Ascending aorta (tissue), 2 donors: ENCODE measurements around the gene MAB21L2. TPM values are rescaled to one million over a fixed set of nuclear protein-coding genes. Genes with fewer than 3 reads are reported as not detected.

Source experiments
- DNase-seq, 2 donors: peaks; one replicate each; pipeline ENCODE4 v3.0.0-alpha.2; 2019; ENCODE audit warnings: low spot score in 2 of 2
- H3K27ac ChIP-seq, 2 donors: fragments of 200-600 bp; sonication (generic); one replicate each; pipeline ENCODE4 v1.5.1; 2016 to 2017; ENCODE audit warnings: mild to moderate bottlenecking in 1 of 2
- H3K27me3 ChIP-seq: fragments of 200-600 bp; sonication (generic); one replicate; pipeline ENCODE4 v1.5.1; 2017
- H3K36me3 ChIP-seq, 2 donors: fragments of 200-600 bp; sonication (generic); one replicate each; pipeline ENCODE4 v1.5.1; 2016
- H3K4me1 ChIP-seq, 2 donors: fragments of 200-600 bp; sonication (generic); one replicate each; pipeline ENCODE4 v1.5.1; 2016 to 2017; ENCODE audit warnings: mild to moderate bottlenecking in 1 of 2
- H3K4me3 ChIP-seq, 2 donors: fragments of 200-600 bp; sonication (generic); one replicate each; pipeline ENCODE4 v1.5.1; 2016 to 2017; ENCODE audit warnings: mild to moderate bottlenecking in 1 of 2
- H3K9me3 ChIP-seq, 2 donors: fragments of 200-600 bp; sonication (generic); one replicate each; pipeline ENCODE4 v1.5.1; 2016
- intact Hi-C: fragments of 100-400 bp; cut with DNase I; formaldehyde crosslinking; loops from one replicate; pipeline ENCODE4 v1.15.1; 2023
- total RNA-seq: library from RNA; depleted of rRNA; stranded (reverse); fragments of >200 nt; gene quantifications from one replicate; pipeline ENCODE4 v1.1.0, GENCODE V29; 2016
- TF ChIP-seq, protein P1 (sequence below), 3 experiments: fragments of 200-600 bp in 2 of 3; fragments of 450-650 bp in 1 of 3; sonication (generic) in 2 of 3; IDR thresholded peaks; one replicate each; pipeline ENCODE4 v1.5.1; 2016 to 2019; ENCODE audit warnings: antibody characterized with exemption in 3 of 3, mild to moderate bottlenecking in 1 of 3, moderate library complexity in 1 of 3

The MAB21L2 gene
- total RNA-seq, 1 donor from 2014 or later, result not detected

DNA sequence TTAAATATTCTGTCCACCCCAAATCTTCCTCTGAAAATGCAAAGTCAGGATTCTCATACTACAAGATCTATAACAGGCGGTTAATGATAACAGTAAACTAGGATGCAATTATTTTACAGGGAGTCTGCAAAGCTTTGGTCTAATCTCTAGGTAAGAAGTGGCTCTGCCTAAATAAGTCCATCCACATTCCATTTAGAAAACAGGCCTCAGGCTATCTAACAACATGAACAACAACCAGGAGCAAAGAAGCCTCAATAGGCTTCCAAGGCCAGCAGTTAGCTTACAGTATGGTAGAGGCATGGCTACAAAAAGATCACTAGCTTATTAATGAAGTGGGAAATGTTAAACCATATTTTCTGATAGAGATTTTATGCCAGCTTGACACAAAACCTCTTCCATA lies 6.4 kb downstream of the MAB21L2 start:
- no peaks in the 10 kb centered on the region for H3K9me3 ChIP-seq
- no peak for DNase-seq
- TF ChIP-seq, protein P1, sequence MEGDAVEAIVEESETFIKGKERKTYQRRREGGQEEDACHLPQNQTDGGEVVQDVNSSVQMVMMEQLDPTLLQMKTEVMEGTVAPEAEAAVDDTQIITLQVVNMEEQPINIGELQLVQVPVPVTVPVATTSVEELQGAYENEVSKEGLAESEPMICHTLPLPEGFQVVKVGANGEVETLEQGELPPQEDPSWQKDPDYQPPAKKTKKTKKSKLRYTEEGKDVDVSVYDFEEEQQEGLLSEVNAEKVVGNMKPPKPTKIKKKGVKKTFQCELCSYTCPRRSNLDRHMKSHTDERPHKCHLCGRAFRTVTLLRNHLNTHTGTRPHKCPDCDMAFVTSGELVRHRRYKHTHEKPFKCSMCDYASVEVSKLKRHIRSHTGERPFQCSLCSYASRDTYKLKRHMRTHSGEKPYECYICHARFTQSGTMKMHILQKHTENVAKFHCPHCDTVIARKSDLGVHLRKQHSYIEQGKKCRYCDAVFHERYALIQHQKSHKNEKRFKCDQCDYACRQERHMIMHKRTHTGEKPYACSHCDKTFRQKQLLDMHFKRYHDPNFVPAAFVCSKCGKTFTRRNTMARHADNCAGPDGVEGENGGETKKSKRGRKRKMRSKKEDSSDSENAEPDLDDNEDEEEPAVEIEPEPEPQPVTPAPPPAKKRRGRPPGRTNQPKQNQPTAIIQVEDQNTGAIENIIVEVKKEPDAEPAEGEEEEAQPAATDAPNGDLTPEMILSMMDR (IDR thresholded peaks at IDR 0.05), result no peak
- H3K4me3 ChIP-seq, result no peak overlapping the region
- intact Hi-C loops, result no loop called here
- no peaks in the 10 kb centered on the region for H3K27me3 ChIP-seq
- H3K4me1 ChIP-seq, result no peaks in the 10 kb centered on the region
- no peak overlapping the region for H3K27ac ChIP-seq
- peaks cover 3% of the 10 kb centered on the region in 2 donors for H3K36me3 ChIP-seq

- Histone ChIP-seq H3K9me3 (no peaks in the 10 kb centered on the region), H3K27me3 (no peaks in the 10 kb centered on the region), H3K4me3 (no peak overlapping the region), H3K4me1 (no peaks in the 10 kb centered on the region), H3K36me3 (peaks cover 3% of the 10 kb centered on the region in 2 donors), H3K27ac (no peak overlapping the region)
- TF ChIP-seq, protein P1 (IDR thresholded peaks at IDR 0.05), result no peak
- no peak for DNase-seq
- intact Hi-C loops, result no loop called here
Observed at GRCh38 chr4:150589157-150589556, 7.2 kb downstream of the MAB21L2 start.

DNA sequence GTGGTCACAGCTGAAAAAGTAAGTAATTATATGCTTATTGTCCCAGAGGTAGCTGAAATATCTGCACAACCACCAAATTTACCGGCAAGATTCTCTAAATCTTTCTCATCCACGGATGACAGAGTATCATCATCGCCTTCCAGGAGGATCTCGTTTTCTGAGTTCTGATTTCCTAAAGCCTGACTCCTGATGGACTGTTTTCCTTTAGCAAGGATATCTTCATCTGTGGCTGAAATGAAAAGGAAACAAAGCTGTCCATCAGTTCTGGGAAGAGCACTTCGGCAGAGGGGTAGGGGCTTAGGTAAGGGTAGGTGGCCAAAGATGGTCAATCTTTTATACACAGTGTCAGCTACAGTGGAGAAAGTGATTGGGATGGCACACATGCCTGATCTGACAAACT lies 8.7 kb downstream of the MAB21L2 start:
- intact Hi-C loops, result loop anchor here (10.0 kb wide), 1 partner anchor 274 kb away; no protein-coding TSS in a partner anchor

DNA sequence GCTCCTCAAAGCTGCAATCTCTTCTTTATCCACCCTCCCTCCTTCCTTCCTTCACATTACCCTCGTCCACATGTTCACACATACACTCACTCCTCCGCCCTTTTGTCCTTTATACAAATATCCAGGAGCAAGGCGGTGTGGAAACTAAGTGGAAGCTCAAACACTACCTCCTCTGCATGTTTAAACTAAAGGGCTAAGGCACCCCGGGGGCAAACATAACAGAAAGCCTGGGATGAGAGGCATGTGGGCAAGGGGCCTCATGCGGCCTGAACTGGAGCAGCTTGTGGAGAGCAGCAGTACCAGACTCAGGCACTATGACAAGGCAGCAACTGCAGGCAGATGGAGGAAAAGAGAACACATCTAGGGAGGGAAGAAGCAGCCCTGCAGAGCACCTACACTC lies 9.5 kb downstream of the MAB21L2 start:
- Histone ChIP-seq H3K27ac (no peak overlapping the region), H3K4me3 (no peak overlapping the region), H3K4me1 (no peaks in the 10 kb centered on the region), H3K9me3 (no peaks in the 10 kb centered on the region), H3K36me3 (peaks cover 3% of the 10 kb centered on the region in 2 donors), H3K27me3 (no peaks in the 10 kb centered on the region)
- intact Hi-C loops, result loop anchor here (10.0 kb wide), 1 partner anchor 273 kb away; no protein-coding TSS in a partner anchor
- no peak for DNase-seq
- TF ChIP-seq, protein P1 (IDR thresholded peaks at IDR 0.05), result no peak

More for the DNA sequence above, 8.7 kb downstream of the MAB21L2 start:
- no peaks in the 10 kb centered on the region for H3K4me1 ChIP-seq
- TF ChIP-seq, protein P1 (IDR thresholded peaks at IDR 0.05), result no peak
- H3K9me3 ChIP-seq, result no peaks in the 10 kb centered on the region
- H3K36me3 ChIP-seq, result peaks cover 3% of the 10 kb centered on the region in 2 donors
- no peaks in the 10 kb centered on the region for H3K27me3 ChIP-seq
- H3K27ac ChIP-seq, result no peak overlapping the region
- H3K4me3 ChIP-seq, result no peak overlapping the region
- DNase-seq, result no peak

GRCh38 chr4:150591904-150592303 lies 10.0 kb downstream of the MAB21L2 start:
- Histone ChIP-seq H3K4me1 (no peaks in the 10 kb centered on the region), H3K27me3 (no peaks in the 10 kb centered on the region), H3K4me3 (no peak overlapping the region), H3K9me3 (no peaks in the 10 kb centered on the region), H3K27ac (no peak overlapping the region), H3K36me3 (peaks cover 3% of the 10 kb centered on the region in 2 donors)
- DNase-seq, result no peak
- TF ChIP-seq, protein P1 (IDR thresholded peaks at IDR 0.05), result no peak
- intact Hi-C loops, result loop anchor here (10.0 kb wide), 1 partner anchor 273 kb away; no protein-coding TSS in a partner anchor

- DNase-seq, result no peak
- intact Hi-C loops, result loop anchor here (10.0 kb wide), 1 partner anchor 271 kb away; no protein-coding TSS in a partner anchor
- TF ChIP-seq, protein P1 (IDR thresholded peaks at IDR 0.05), result peak in 1 of 3 experiments; percentile 21
- Histone ChIP-seq H3K27ac (no peak overlapping the region), H3K36me3 (peaks cover 3% of the 10 kb centered on the region in 2 donors), H3K4me3 (no peak overlapping the region), H3K9me3 (no peaks in the 10 kb centered on the region), H3K27me3 (no peaks in the 10 kb centered on the region), H3K4me1 (no peaks in the 10 kb centered on the region)
Observed at GRCh38 chr4:150593996-150594395, 12.0 kb downstream of the MAB21L2 start.
